Activated CD4-positive, alpha-beta T cell treated with anti-CD3 and anti-CD28 coated beads for 36 hours (primary cell): ENCODE results near the gene SIGMAR1. TPM values are rescaled to one million over a fixed set of nuclear protein-coding genes. Genes with fewer than 3 reads are reported as not detected.
A peak's percentile ranks its signal among the peaks of the same experiment; 100 is the strongest.

Experiments
- ATAC-seq: fragments of 200-7000 bp; cut with Tn5 transposase; one replicate; pipeline ENCODE4 v1.10.0; 2021; ENCODE audit warnings: mild to moderate bottlenecking, moderate library complexity
- CTCF ChIA-PET: fragments of 350-600 bp; sonication (Branson Sonifier 250); formaldehyde crosslinking; loops from one replicate; lab custom pipeline; 2021; ENCODE audit warnings: antibody characterized with exemption; lab: Charles Lee
- POLR2A ChIA-PET: fragments of 350-600 bp; sonication (Branson Sonifier 250); formaldehyde crosslinking; loops from one replicate; lab custom pipeline; 2021; ENCODE audit warnings: antibody characterized with exemption, inconsistent platforms; lab: Charles Lee
- DNase-seq: peaks from one replicate; pipeline ENCODE4 v3.0.0-alpha.2; 2020
- H3K27ac Mint-ChIP-seq: one replicate; pipeline ENCODE4 v1.8.0; 2021; ENCODE audit warnings: mixed read lengths
- H3K27me3 Mint-ChIP-seq: one replicate; pipeline ENCODE4 v1.8.0; 2021; ENCODE audit warnings: mixed read lengths
- H3K36me3 Mint-ChIP-seq: one replicate; pipeline ENCODE4 v1.8.0; 2021; ENCODE audit warnings: low read depth, mixed read lengths
- H3K4me1 Mint-ChIP-seq: one replicate; pipeline ENCODE4 v1.8.0; 2021; ENCODE audit warnings: mixed read lengths
- H3K4me3 Mint-ChIP-seq: one replicate; pipeline ENCODE4 v1.8.0; 2021; ENCODE audit warnings: mild to moderate bottlenecking, moderate library complexity, mixed read lengths
- H3K9me3 Mint-ChIP-seq: one replicate; pipeline ENCODE4 v1.8.0; 2021; ENCODE audit warnings: low read depth, mixed read lengths
- intact Hi-C, 2 experiments: fragments of 100-400 bp; cut with DNase I in 1 of 2; cut with micrococcal nuclease in 1 of 2; formaldehyde crosslinking; loops; one replicate each; pipeline versions ENCODE4 v1.14.2 to v1.15.1; 2022 to 2024; cut with DNase I, micrococcal nuclease
- total RNA-seq, 2 experiments: library from RNA; stranded (reverse); gene quantifications; one replicate each; pipeline ENCODE4 v1.2.3, GENCODE V29; 2021

Gene SIGMAR1
- total RNA-seq, 2 experiments from 2014 or later: 63.6 to 68.0 TPM

- no peak for ATAC-seq
- Mint-ChIP-seq H3K27me3 (no peaks in the 10 kb centered on the region), H3K36me3 (peaks cover under 1% of the 10 kb centered on the region), H3K9me3 (no peaks in the 10 kb centered on the region), H3K4me3 (no peak overlapping the region), H3K27ac (no peak overlapping the region), H3K4me1 (peaks cover 20% of the 10 kb centered on the region)
- CTCF ChIA-PET: interaction anchor here (0.6 to 1.0 kb wide), 2 partner anchors 10 to 46 kb away, joined by 3 read pairs; no protein-coding TSS in a partner anchor
- DNase-seq: no peak
- intact Hi-C loops: no loop called here
- POLR2A ChIA-PET: no interaction called here
Measured at GRCh38 chr9:34655394-34655793, 17.8 kb upstream of the SIGMAR1 start.

- Mint-ChIP-seq H3K4me1 (peaks cover 20% of the 10 kb centered on the region), H3K27ac (no peak overlapping the region), H3K27me3 (no peaks in the 10 kb centered on the region), H3K4me3 (no peak overlapping the region), H3K36me3 (peaks cover 3% of the 10 kb centered on the region), H3K9me3 (no peaks in the 10 kb centered on the region)
- intact Hi-C loops: no loop called here
- no peak for DNase-seq
- ChIA-PET CTCF (interaction anchor here (1.0 kb wide), 1 partner anchor 47 kb away, joined by 3 read pairs; no protein-coding TSS in a partner anchor), POLR2A (no interaction called here)
- ATAC-seq: no peak
Measured at GRCh38 chr9:34654323-34655051, 16.9 kb upstream of the SIGMAR1 start.

DNA sequence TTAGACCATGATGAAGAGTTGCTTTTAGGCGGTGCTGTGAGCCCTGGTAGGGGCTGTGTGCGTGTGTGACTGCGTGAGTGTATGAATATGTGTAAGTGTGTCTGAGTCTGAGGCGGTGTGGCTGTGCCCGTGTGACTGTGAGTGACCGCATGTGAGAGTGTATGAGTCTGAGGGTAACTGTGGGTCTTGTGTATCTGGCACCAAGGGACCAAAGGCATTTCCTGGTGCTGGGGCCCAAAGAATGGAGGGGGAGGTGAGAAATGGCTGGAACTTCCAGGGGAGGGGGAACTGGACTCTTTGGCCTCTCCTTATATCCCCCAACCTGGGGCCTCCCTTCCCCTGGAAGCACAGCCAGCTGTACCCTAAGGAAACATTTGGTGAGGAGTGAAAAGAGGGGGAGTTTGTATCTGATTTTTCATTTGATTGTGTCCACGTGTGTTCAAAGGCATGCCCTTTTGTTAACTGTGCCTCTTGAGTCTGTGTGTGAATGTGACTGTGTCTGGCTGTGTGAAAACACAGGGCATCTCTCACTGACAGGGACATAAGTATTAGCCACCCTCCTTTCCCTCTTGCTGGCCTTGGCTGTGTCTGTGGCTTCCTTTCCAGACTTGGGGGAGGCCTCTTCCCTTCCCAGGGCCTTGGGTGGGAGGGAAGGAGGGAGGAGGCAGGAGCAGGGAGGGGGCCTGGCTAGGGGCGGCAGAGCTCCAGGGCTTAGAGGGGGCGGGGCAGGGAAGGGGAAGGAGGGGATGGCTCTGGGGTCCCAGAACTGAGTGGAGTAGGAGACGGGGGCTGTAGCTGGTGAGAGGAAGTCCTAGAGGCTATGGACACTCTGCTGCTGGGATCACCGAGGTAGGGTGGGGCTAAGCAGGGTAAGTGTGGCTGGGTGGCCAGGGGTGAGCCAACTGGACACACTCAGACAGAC, 15.8 kb upstream of the SIGMAR1 start:
- intact Hi-C loops: no loop called here
- POLR2A ChIA-PET: no interaction called here
- H3K4me1 Mint-ChIP-seq: peaks cover 24% of the 10 kb centered on the region
- peaks cover 13% of the 10 kb centered on the region for H3K36me3 Mint-ChIP-seq
- no peak for ATAC-seq
- no peaks in the 10 kb centered on the region for H3K27me3 Mint-ChIP-seq
- CTCF ChIA-PET: no interaction called here
- no peak overlapping the region for H3K4me3 Mint-ChIP-seq
- H3K9me3 Mint-ChIP-seq: no peaks in the 10 kb centered on the region
- peak overlapping the region; percentile 24 for H3K27ac Mint-ChIP-seq
- DNase-seq: no peak

- ChIA-PET POLR2A (no interaction called here), CTCF (interaction anchor here (0.7 to 10.8 kb wide), 2 partner anchors 17 to 920 kb away, joined by 3 to 131 read pairs; partner anchors contain the start of gene SIGMAR1)
- intact Hi-C loops: no loop called here
- Mint-ChIP-seq H3K27me3 (no peaks in the 10 kb centered on the region), H3K4me1 (peaks cover 32% of the 10 kb centered on the region), H3K27ac (peak overlapping the region; percentile 22), H3K9me3 (no peaks in the 10 kb centered on the region), H3K4me3 (no peak overlapping the region), H3K36me3 (peaks cover 21% of the 10 kb centered on the region)
- no peak for ATAC-seq
- DNase-seq: no peak
Measured at GRCh38 chr9:34652602-34653000, 15.0 kb upstream of the SIGMAR1 start.

DNA sequence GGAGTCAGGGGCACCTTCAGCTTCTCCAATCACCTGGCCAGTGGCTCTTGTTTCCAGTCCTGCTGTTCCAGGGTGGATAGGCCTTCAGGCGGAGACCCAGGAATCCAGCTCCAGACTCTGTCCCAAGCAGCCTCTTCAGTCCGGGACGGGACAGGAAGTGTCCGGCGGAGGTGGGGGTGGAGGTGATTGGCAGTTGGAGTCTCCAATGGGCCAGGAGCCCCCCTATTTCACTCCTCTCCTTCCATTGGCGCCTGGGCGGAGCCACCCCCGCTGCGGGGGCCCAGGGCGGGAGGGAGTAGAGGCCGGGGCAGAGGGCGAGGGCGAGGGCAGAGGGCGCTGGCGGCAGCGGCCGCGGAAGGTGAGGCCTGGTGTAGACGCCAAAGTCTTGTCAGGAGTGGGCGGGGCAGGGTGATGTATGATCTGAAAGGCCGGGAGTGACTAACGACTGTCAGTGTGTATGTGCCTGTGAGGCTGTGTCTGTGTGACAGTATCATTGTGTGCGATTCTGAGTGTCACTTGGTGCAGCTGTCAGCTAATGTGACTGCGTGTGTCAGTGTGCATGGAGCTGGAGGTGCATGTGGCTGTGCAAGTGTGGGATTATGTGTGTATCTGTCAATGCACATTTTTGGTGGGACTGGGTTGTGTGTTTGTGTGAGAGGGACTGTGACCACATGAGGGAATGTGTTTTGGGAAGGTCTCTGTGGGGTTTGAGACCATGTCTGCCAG, 14.5 kb upstream of the SIGMAR1 start, which contains the start of gene IL11RA:
IL11RA (plus strand) TSS at position 310 of the 726 bp plus-strand sequence. CDS start 3,033 bp downstream, outside the sequence.
- CTCF ChIA-PET: interaction anchor here (0.7 to 10.8 kb wide), 3 partner anchors 12 to 920 kb away, joined by 3 to 131 read pairs (median 5); partner anchors contain the start of gene SIGMAR1
- POLR2A ChIA-PET: no interaction called here
- ATAC-seq (peak; percentile 91), DNase-seq (peak; percentile 85)
- Mint-ChIP-seq H3K27ac (peak within 1 kb of the TSS; percentile 24), H3K4me1 (peaks cover 37% of the 10 kb centered on the region), H3K4me3 (peak within 1 kb of the TSS; percentile 6), H3K27me3 (no peaks in the 10 kb centered on the region), H3K36me3 (peaks cover 25% of the 10 kb centered on the region), H3K9me3 (no peaks in the 10 kb centered on the region)
- intact Hi-C loops: no loop called here

- intact Hi-C loops: no loop called here
- ATAC-seq (no peak), DNase-seq (no peak)
- peaks cover 25% of the 10 kb centered on the region for H3K36me3 Mint-ChIP-seq
- CTCF ChIA-PET: interaction anchor here (0.7 to 10.8 kb wide), 4 partner anchors 13 to 202 kb away, joined by 3 to 131 read pairs (median 4); partner anchors contain the start of gene SIGMAR1
- POLR2A ChIA-PET: no interaction called here
- H3K27me3 Mint-ChIP-seq: no peaks in the 10 kb centered on the region
- no peaks in the 10 kb centered on the region for H3K9me3 Mint-ChIP-seq
- no peak overlapping the region for H3K4me3 Mint-ChIP-seq
- peak overlapping the region; percentile 16 for H3K27ac Mint-ChIP-seq
- peaks cover 38% of the 10 kb centered on the region for H3K4me1 Mint-ChIP-seq
Measured at GRCh38 chr9:34651321-34651720, 13.7 kb upstream of the SIGMAR1 start.

GRCh38 chr9:34650816-34651215, 13.2 kb upstream of the SIGMAR1 start:
- ATAC-seq: no peak
- ChIA-PET POLR2A (interaction anchor here (0.7 kb wide), 1 partner anchor 14 kb away, joined by 3 read pairs; no protein-coding TSS in a partner anchor), CTCF (interaction anchor here (0.7 to 10.8 kb wide), 4 partner anchors 13 to 202 kb away, joined by 3 to 131 read pairs (median 4); partner anchors contain the start of gene SIGMAR1)
- H3K4me3 Mint-ChIP-seq: no peak overlapping the region
- DNase-seq: no peak
- intact Hi-C loops: no loop called here
- peaks cover 43% of the 10 kb centered on the region for H3K4me1 Mint-ChIP-seq
- peak overlapping the region; percentile 16 for H3K27ac Mint-ChIP-seq
- no peaks in the 10 kb centered on the region for H3K9me3 Mint-ChIP-seq
- peaks cover 25% of the 10 kb centered on the region for H3K36me3 Mint-ChIP-seq
- H3K27me3 Mint-ChIP-seq: no peaks in the 10 kb centered on the region

GRCh38 chr9:34648673-34649072, 11.1 kb upstream of the SIGMAR1 start:
- H3K27ac Mint-ChIP-seq: no peak overlapping the region
- peaks cover 25% of the 10 kb centered on the region for H3K36me3 Mint-ChIP-seq
- H3K4me1 Mint-ChIP-seq: peaks cover 41% of the 10 kb centered on the region
- ChIA-PET POLR2A (interaction anchor here (1.2 kb wide), 1 partner anchor 11 kb away, joined by 3 read pairs; no protein-coding TSS in a partner anchor), CTCF (interaction anchor here (0.6 to 10.8 kb wide), 4 partner anchors 14 to 53 kb away, joined by 3 to 131 read pairs (median 5); partner anchors contain the start of gene SIGMAR1)
- ATAC-seq (no peak), DNase-seq (no peak)
- no peaks in the 10 kb centered on the region for H3K27me3 Mint-ChIP-seq
- peak overlapping the region; percentile 4 for H3K4me3 Mint-ChIP-seq
- no peaks in the 10 kb centered on the region for H3K9me3 Mint-ChIP-seq
- intact Hi-C loops: loop anchor here (5.0 kb wide), 2 partner anchors 36 to 339 kb away; partner anchors contain the start of genes DNAJB5 (in 1 of the 2) and RPP25L (in 1 of the 2)

DNA sequence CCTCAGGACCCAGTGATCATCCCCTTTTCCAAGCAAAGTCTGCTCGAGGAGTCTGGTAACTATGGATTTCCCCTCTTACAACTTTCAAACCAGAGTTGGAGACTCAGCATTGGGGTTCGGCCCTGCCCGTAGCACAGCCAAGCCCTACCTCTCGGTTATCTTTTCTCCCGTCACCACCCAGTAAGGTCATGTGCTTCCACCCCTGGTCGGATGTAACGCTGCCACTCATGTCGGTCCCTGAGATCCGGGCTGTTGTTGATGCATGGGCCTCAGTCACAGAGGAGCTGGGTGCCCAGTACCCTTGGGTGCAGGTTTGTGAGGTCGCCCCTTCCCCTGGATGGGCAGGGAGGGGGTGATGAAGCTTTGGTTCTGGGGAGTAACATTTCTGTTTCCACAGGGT, 10.1 kb upstream of the SIGMAR1 start:
- peaks cover 25% of the 10 kb centered on the region for H3K36me3 Mint-ChIP-seq
- CTCF ChIA-PET: interaction anchor here (0.9 to 10.8 kb wide), 8 partner anchors 9 to 244 kb away, joined by 3 to 131 read pairs (median 5); partner anchors contain the start of genes CCL27 and SIGMAR1
- H3K9me3 Mint-ChIP-seq: no peaks in the 10 kb centered on the region
- intact Hi-C loops: loop anchor here (2.0 to 5.0 kb wide), 4 partner anchors 27 to 340 kb away; partner anchors contain the start of genes DCTN3 (in 1 of the 2), DNAJB5 (in 1 of the 2) and RPP25L (in 1 of the 2)
- H3K4me1 Mint-ChIP-seq: peaks cover 35% of the 10 kb centered on the region
- H3K27me3 Mint-ChIP-seq: no peaks in the 10 kb centered on the region
- DNase-seq (peak; percentile 41), ATAC-seq (no peak)
- peak overlapping the region; percentile 91 for H3K4me3 Mint-ChIP-seq
- H3K27ac Mint-ChIP-seq: peak overlapping the region; percentile 89
- POLR2A ChIA-PET: no interaction called here

- ChIA-PET POLR2A (interaction anchor here (1.0 to 1.5 kb wide), 2 partner anchors 9 to 468 kb away, joined by 3 to 16 read pairs; partner anchors contain the start of genes ATOSB and SIGMAR1), CTCF (interaction anchor here (1.1 to 10.8 kb wide), 13 partner anchors 10 to 243 kb away, joined by 3 to 131 read pairs (median 8); partner anchors contain the start of genes ARID3C, CCL27, DCTN3 and SIGMAR1)
- Mint-ChIP-seq H3K27me3 (no peaks in the 10 kb centered on the region), H3K4me3 (peak overlapping the region; percentile 91), H3K36me3 (peaks cover 25% of the 10 kb centered on the region), H3K4me1 (peaks cover 29% of the 10 kb centered on the region), H3K27ac (peak overlapping the region; percentile 89), H3K9me3 (no peaks in the 10 kb centered on the region)
- DNase-seq (no peak), ATAC-seq (no peak)
- intact Hi-C loops: loop anchor here (2.0 to 5.0 kb wide), 4 partner anchors 26 to 340 kb away; partner anchors contain the start of genes DCTN3 (in 1 of the 2), DNAJB5 (in 1 of the 2) and RPP25L (in 1 of the 2)
Measured at GRCh38 chr9:34647084-34647403, 9.5 kb upstream of the SIGMAR1 start.
